ENCODE results near the gene TBX15.

Gene TBX15

DNA sequence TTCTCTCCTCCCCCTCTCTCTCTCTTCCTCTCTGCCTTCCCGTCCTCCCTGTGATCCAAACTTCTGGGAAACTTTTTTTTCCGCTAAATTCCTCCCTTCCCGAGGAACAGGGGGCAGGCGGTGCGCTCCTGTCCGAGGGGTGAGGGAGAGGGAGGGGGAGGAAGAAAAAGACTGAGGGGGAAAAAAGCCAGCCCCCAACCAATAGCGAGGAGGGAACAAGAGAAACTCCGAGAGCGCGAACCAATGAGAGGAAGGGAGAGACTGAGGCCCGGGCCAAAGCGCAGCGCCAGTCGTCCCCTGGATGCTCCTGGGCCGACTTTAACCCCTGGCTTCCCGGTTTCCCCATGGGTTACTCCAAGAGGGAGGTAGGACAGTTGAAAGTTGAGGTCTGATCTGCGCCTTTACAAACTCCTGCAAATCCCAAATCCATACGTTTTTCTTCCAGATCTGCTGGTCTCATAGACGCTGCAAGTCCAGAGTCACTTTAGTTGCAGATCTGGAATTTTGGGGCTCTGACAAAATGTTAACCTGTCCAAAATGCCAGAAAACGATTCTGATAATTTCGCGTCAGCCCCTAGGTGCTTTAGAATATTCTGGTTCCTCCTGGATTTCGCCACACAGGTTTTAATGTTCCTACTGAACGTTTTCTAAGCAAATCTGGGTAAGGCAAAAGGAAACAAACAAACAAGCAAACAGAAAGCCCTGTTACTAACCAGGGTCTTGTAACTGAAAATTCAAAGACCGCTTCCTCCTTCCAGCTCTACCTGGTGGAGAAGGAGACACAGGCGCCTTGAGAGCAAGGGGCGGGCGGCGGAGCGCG lies at the start of gene TBX15:
Gene TBX15, minus strand, starts transcription at position 158 of the 820 bp plus-strand sequence. CDS start 548 bp downstream, outside the sequence.
- Histone ChIP-seq H3K9me3 (ENCODE audit: control insufficient read depth, insufficient read depth, low read length) (no peaks in the 10 kb centered on the region), H3K9ac (ENCODE audit: low read depth, low read length) (no peak within 1 kb of the TSS), H3K27ac (ENCODE audit: low read depth, low read length) (no peak within 1 kb of the TSS), H3K4me3 (ENCODE audit: low read depth, low read length) (peak within 1 kb of the TSS; percentile 53), H3K27me3 (ENCODE audit: control insufficient read depth, insufficient read depth, low read length) (peaks cover 100% of the 10 kb centered on the region), H3K4me1 (ENCODE audit: control insufficient read depth, insufficient read depth, low read length) (peaks cover 61% of the 10 kb centered on the region), H3K36me3 (ENCODE audit: control insufficient read depth, insufficient read depth, low read length) (no peaks in the 10 kb centered on the region)

DNA sequence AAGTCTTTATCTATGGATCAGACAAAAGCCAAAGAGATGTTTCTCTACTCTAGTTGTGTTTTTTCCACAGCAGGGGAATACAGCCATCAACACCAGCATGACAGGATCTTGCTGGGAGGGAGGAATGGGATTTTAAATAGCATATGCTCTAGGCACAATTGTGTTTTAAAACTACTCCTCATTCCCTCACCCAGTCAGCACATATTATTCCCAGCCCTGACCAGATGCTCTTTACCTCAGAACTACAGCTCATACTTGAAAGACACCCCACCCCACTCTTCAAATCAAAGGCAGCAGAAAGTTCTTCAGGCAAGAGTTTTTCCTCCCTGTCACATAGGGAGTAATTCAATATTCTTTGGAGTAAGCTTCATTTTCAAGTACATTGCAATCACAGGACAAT lies 46.2 kb upstream of the TBX15 start:
- Histone ChIP-seq H3K4me1 (ENCODE audit: control insufficient read depth, insufficient read depth, low read length) (no peaks in the 10 kb centered on the region), H3K27ac (ENCODE audit: low read depth, low read length) (no peak overlapping the region), H3K27me3 (ENCODE audit: control insufficient read depth, insufficient read depth, low read length) (no peaks in the 10 kb centered on the region), H3K36me3 (ENCODE audit: control insufficient read depth, insufficient read depth, low read length) (no peaks in the 10 kb centered on the region), H3K9me3 (ENCODE audit: control insufficient read depth, insufficient read depth, low read length) (no peaks in the 10 kb centered on the region), H3K4me3 (ENCODE audit: low read depth, low read length) (no peak overlapping the region), H3K9ac (ENCODE audit: low read depth, low read length) (no peak overlapping the region)

DNA sequence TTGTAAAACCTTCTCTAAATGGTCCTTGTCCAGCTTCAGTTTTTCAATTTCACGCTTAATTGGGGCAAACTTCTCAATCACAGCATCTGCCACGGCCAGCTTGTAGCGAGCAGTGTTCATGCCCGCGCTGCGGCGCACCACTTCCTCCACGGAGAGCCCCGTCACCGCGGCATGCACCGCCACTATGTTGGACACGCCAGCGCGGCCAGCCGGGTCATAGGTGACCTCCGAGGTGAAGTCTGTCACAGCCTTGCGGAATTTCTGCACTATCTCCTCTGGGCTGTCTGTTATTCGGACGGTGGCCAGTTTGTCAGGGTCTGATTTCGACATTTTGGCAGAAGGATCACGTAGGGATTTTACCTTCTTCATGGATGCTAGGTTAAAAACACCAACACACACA lies 44.8 kb upstream of the TBX15 start:
- Histone ChIP-seq H3K27me3 (ENCODE audit: control insufficient read depth, insufficient read depth, low read length) (no peaks in the 10 kb centered on the region), H3K36me3 (ENCODE audit: control insufficient read depth, insufficient read depth, low read length) (no peaks in the 10 kb centered on the region), H3K4me1 (ENCODE audit: control insufficient read depth, insufficient read depth, low read length) (no peaks in the 10 kb centered on the region), H3K4me3 (ENCODE audit: low read depth, low read length) (no peak overlapping the region), H3K27ac (ENCODE audit: low read depth, low read length) (no peak overlapping the region), H3K9me3 (ENCODE audit: control insufficient read depth, insufficient read depth, low read length) (no peaks in the 10 kb centered on the region), H3K9ac (ENCODE audit: low read depth, low read length) (no peak overlapping the region)

DNA sequence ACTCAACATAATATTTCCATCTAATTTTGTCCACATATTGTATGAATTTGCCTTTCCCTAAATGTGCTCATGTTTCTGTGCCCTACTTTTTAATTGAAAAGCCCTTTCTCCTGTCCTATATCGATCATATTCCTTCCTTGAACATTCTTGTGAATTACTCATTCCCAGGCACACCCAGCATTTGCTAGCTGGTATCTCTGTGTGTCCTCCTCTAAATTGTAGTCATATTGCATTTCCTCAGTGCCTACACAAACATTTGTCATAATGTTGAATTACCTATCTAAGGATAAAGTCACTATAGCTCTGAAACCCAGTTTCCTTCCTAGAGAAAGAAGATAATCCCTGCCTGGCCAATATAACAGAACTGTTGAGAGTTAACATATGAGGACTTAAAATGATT lies 39.6 kb upstream of the TBX15 start:
- H3K27ac ChIP-seq (ENCODE audit: low read depth, low read length): no peak overlapping the region
- H3K9me3 ChIP-seq (ENCODE audit: control insufficient read depth, insufficient read depth, low read length): no peaks in the 10 kb centered on the region
- H3K4me1 ChIP-seq (ENCODE audit: control insufficient read depth, insufficient read depth, low read length): no peaks in the 10 kb centered on the region
- H3K27me3 ChIP-seq (ENCODE audit: control insufficient read depth, insufficient read depth, low read length): no peaks in the 10 kb centered on the region
- H3K9ac ChIP-seq (ENCODE audit: low read depth, low read length): no peak overlapping the region
- no peaks in the 10 kb centered on the region for H3K36me3 ChIP-seq (ENCODE audit: control insufficient read depth, insufficient read depth, low read length)
- H3K4me3 ChIP-seq (ENCODE audit: low read depth, low read length): no peak overlapping the region

DNA sequence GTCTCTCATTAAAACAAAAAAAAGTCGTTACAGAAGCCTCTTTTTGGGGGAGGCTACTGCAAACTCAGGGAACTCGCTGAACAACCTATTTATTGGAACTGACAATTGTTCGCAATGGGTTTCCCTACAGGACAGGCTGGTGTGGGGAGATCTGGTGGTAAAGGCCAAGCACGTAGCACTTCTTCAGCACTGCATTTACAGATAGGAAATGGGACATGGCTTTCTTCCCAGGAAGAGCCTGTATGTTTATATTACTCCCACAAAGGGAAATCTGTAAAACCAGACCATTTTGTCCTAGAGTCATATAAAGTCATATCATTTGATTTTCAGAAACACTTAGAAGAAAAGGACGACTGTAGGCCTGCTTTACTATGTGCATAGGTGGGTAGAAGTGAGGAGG lies 38.8 kb upstream of the TBX15 start:
- H3K27me3 ChIP-seq (ENCODE audit: control insufficient read depth, insufficient read depth, low read length): no peaks in the 10 kb centered on the region
- H3K4me3 ChIP-seq (ENCODE audit: low read depth, low read length): no peak overlapping the region
- H3K4me1 ChIP-seq (ENCODE audit: control insufficient read depth, insufficient read depth, low read length): no peaks in the 10 kb centered on the region
- no peaks in the 10 kb centered on the region for H3K9me3 ChIP-seq (ENCODE audit: control insufficient read depth, insufficient read depth, low read length)
- H3K27ac ChIP-seq (ENCODE audit: low read depth, low read length): no peak overlapping the region
- H3K36me3 ChIP-seq (ENCODE audit: control insufficient read depth, insufficient read depth, low read length): no peaks in the 10 kb centered on the region
- H3K9ac ChIP-seq (ENCODE audit: low read depth, low read length): no peak overlapping the region

DNA sequence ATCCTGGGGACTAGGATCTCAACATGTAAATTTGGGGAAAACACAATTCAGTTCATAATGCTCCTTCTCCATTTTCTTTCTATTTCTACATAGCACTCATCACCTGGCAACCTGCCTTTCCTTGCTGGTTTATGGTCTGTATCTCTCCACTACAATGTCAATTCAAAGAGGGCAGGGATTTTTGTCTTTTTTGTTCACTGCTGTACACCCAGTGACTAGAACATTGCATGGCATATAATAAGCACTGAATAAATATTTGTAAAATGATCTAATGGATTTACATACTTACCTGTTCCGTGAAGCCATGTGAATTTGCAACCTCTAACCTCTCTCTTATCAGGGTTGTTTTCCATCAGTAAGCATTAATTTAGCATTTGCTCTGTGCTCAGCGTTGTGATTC lies 27.4 kb upstream of the TBX15 start:
- 0 out of 2 replicates have a peak, but pooled peaks cover 3% of the 10 kb centered on the region for H3K27me3 ChIP-seq (ENCODE audit: control insufficient read depth, insufficient read depth, low read length)
- no peaks in the 10 kb centered on the region for H3K36me3 ChIP-seq (ENCODE audit: control insufficient read depth, insufficient read depth, low read length)
- H3K9ac ChIP-seq (ENCODE audit: low read depth, low read length): no peak overlapping the region
- no peaks in the 10 kb centered on the region for H3K4me1 ChIP-seq (ENCODE audit: control insufficient read depth, insufficient read depth, low read length)
- peaks cover 6% of the 10 kb centered on the region for H3K9me3 ChIP-seq (ENCODE audit: control insufficient read depth, insufficient read depth, low read length)
- no peak overlapping the region for H3K27ac ChIP-seq (ENCODE audit: low read depth, low read length)
- no peak overlapping the region for H3K4me3 ChIP-seq (ENCODE audit: low read depth, low read length)

DNA sequence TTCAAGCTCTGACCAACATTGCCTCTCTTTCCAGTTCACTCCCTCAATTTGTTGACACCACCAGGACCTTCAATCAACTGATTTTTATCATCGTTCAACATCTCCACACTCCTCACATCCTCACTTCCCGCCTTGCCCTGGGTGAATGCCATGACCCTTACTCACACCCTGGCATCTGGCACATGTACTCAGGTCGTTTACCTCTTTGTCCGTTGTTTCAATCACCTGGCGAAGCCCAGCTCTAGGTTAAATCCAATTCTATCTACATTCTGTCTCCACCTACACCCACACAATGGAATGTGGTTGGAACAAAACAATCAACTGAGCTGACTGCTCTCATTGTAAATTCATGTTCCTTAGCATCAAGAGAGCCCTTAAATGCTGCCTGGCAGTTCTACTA lies 24.2 kb upstream of the TBX15 start:
- peaks cover 21% of the 10 kb centered on the region for H3K4me1 ChIP-seq (ENCODE audit: control insufficient read depth, insufficient read depth, low read length)
- no peak overlapping the region for H3K9ac ChIP-seq (ENCODE audit: low read depth, low read length)
- H3K36me3 ChIP-seq (ENCODE audit: control insufficient read depth, insufficient read depth, low read length): no peaks in the 10 kb centered on the region
- H3K4me3 ChIP-seq (ENCODE audit: low read depth, low read length): no peak overlapping the region
- no peak overlapping the region for H3K27ac ChIP-seq (ENCODE audit: low read depth, low read length)
- no peaks in the 10 kb centered on the region for H3K9me3 ChIP-seq (ENCODE audit: control insufficient read depth, insufficient read depth, low read length)
- peaks cover 35% of the 10 kb centered on the region for H3K27me3 ChIP-seq (ENCODE audit: control insufficient read depth, insufficient read depth, low read length)

DNA sequence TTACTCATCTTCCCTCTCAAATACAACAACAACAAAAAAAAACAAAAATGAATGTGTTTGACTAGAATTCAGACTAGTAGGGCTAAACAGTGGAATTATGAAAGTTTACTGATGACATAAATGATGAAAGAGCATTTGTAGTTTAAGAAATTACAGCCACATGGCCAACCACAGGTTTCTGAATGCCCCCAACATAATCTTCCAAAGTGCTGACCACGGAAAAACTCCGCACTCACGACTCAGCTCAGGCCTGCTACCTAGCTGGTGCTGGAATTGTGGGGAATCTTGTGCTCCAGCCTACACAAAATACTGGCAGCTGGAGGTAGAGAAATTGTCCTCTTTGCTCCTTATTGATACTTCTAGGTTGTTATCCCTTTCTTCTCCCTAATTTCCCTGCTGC lies 23.6 kb upstream of the TBX15 start:
- H3K4me3 ChIP-seq (ENCODE audit: low read depth, low read length): no peak overlapping the region
- no peak overlapping the region for H3K9ac ChIP-seq (ENCODE audit: low read depth, low read length)
- peaks cover 42% of the 10 kb centered on the region for H3K27me3 ChIP-seq (ENCODE audit: control insufficient read depth, insufficient read depth, low read length)
- H3K9me3 ChIP-seq (ENCODE audit: control insufficient read depth, insufficient read depth, low read length): no peaks in the 10 kb centered on the region
- no peaks in the 10 kb centered on the region for H3K36me3 ChIP-seq (ENCODE audit: control insufficient read depth, insufficient read depth, low read length)
- no peak overlapping the region for H3K27ac ChIP-seq (ENCODE audit: low read depth, low read length)
- H3K4me1 ChIP-seq (ENCODE audit: control insufficient read depth, insufficient read depth, low read length): peaks cover 26% of the 10 kb centered on the region

DNA sequence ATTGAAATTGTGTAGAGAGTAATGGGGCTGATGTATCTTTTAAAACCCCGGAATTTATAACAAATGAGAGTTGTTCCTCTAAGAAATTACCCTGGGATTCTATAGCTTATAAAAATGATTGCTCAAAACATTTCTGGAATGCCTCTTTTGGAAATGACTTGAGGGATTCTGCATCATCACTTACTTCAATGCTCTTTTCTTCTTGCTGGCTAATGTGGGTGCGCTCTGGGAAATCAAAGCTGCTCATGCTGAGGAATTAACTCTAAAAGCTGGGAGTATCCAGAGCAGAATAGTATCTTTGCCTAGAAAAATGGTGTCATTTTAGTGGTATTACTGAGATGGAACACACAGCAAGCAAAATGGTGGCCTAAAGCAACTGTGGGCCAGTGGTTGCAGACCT lies 23.0 kb upstream of the TBX15 start:
- Histone ChIP-seq H3K36me3 (ENCODE audit: control insufficient read depth, insufficient read depth, low read length) (no peaks in the 10 kb centered on the region), H3K27ac (ENCODE audit: low read depth, low read length) (no peak overlapping the region), H3K9ac (ENCODE audit: low read depth, low read length) (no peak overlapping the region), H3K4me3 (ENCODE audit: low read depth, low read length) (no peak overlapping the region), H3K27me3 (ENCODE audit: control insufficient read depth, insufficient read depth, low read length) (peaks cover 47% of the 10 kb centered on the region), H3K9me3 (ENCODE audit: control insufficient read depth, insufficient read depth, low read length) (no peaks in the 10 kb centered on the region), H3K4me1 (ENCODE audit: control insufficient read depth, insufficient read depth, low read length) (peaks cover 26% of the 10 kb centered on the region)

DNA sequence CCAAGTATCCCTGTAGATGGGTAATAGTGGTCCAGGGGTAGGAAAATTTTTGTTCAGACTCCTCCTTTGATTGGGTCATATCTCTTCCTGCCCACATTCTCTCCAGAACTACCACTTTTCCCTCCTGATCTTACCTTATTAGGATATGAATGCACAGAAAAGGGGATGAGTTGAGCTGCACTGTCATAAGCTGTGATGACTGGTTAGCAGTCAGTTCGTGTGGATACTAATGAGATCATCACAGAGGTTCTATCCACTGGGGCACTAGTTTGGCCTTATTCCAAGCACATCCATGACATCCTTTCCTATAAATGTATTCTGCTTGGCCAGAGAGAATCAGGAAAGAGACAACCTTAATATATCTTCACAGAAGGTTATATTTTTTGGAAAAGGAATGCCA lies 22.1 kb upstream of the TBX15 start:
- Histone ChIP-seq H3K36me3 (ENCODE audit: control insufficient read depth, insufficient read depth, low read length) (no peaks in the 10 kb centered on the region), H3K9ac (ENCODE audit: low read depth, low read length) (no peak overlapping the region), H3K27ac (ENCODE audit: low read depth, low read length) (no peak overlapping the region), H3K4me1 (ENCODE audit: control insufficient read depth, insufficient read depth, low read length) (peaks cover 26% of the 10 kb centered on the region), H3K27me3 (ENCODE audit: control insufficient read depth, insufficient read depth, low read length) (peaks cover 57% of the 10 kb centered on the region), H3K9me3 (ENCODE audit: control insufficient read depth, insufficient read depth, low read length) (no peaks in the 10 kb centered on the region), H3K4me3 (ENCODE audit: low read depth, low read length) (no peak overlapping the region)

DNA sequence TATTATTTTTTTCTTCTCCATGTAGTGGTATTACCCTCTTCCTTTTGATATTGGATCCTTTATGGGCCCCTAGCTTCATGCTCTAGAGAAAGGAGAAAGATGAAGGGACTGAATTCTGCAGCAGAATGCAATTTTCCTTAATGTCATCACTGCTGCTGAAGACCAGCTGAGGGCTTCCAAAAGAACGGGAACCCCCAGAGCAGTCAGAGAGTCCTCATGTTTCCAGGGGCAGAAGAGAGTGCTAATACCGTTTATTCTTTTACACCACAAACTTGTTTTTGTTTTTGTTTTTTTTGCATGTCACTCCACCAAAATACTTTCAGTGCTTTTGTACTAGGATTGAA lies 21.1 kb upstream of the TBX15 start:
- no peaks in the 10 kb centered on the region for H3K36me3 ChIP-seq (ENCODE audit: control insufficient read depth, insufficient read depth, low read length)
- H3K27ac ChIP-seq (ENCODE audit: low read depth, low read length): no peak overlapping the region

More for the DNA sequence above, 21.1 kb upstream of the TBX15 start:
- peak overlapping the region; percentile 56 for H3K4me3 ChIP-seq (ENCODE audit: low read depth, low read length)
- peaks cover 66% of the 10 kb centered on the region for H3K27me3 ChIP-seq (ENCODE audit: control insufficient read depth, insufficient read depth, low read length)
- peaks cover 26% of the 10 kb centered on the region for H3K4me1 ChIP-seq (ENCODE audit: control insufficient read depth, insufficient read depth, low read length)
- no peaks in the 10 kb centered on the region for H3K9me3 ChIP-seq (ENCODE audit: control insufficient read depth, insufficient read depth, low read length)
- no peak overlapping the region for H3K9ac ChIP-seq (ENCODE audit: low read depth, low read length)

All from HUES48 (cell line).